HG03280 (cell line): ENCODE results near the gene RAMP3.
"Not testable (repeated sequence)": the region's sequence is repeated elsewhere in the genome, so short reads cannot be mapped to it uniquely, and the experiment has no call there.

Source experiments
- ATAC-seq: cut with Tn5 transposase; IDR thresholded peaks from one replicate; pipeline ENCODE4 v1.9.1; 2021; ENCODE audit warnings: mild to moderate bottlenecking, moderate library complexity; ENCODE audit not compliant: unreplicated experiment

The RAMP3 gene

GRCh38 chr7:45155941-45156340, 1.6 kb upstream of the RAMP3 start:
- no peak for ATAC-seq

GRCh38 chr7:45156516-45157272, 897 bp upstream of the RAMP3 start:
- no peak for ATAC-seq

GRCh38 chr7:45157286-45157652, 322 bp upstream of the RAMP3 start:
- no peak for ATAC-seq

- ATAC-seq = no peak
Measured at GRCh38 chr7:45158471-45158870, 880 bp downstream of the RAMP3 start.

GRCh38 chr7:45159296-45159695, 1.7 kb downstream of the RAMP3 start:
- ATAC-seq = no peak

GRCh38 chr7:45160417-45160881, 2.9 kb downstream of the RAMP3 start:
- ATAC-seq = no peak

- ATAC-seq = no peak
Measured at GRCh38 chr7:45161138-45161537, 3.5 kb downstream of the RAMP3 start.

- ATAC-seq = no peak
Measured at GRCh38 chr7:45161842-45162241, 4.3 kb downstream of the RAMP3 start.

GRCh38 chr7:45162311-45162845, 4.8 kb downstream of the RAMP3 start:
- ATAC-seq = no peak

GRCh38 chr7:45162943-45163691, 5.5 kb downstream of the RAMP3 start:
- ATAC-seq = no peak

GRCh38 chr7:45163692-45164052, 6.1 kb downstream of the RAMP3 start:
- ATAC-seq = no peak

GRCh38 chr7:45164271-45164670, 6.7 kb downstream of the RAMP3 start:
- not testable (repeated sequence) for ATAC-seq

GRCh38 chr7:45165857-45166256, 8.3 kb downstream of the RAMP3 start:
- ATAC-seq = no peak

GRCh38 chr7:45171946-45172345, 14.4 kb downstream of the RAMP3 start:
- no peak for ATAC-seq

- ATAC-seq = no peak
Measured at GRCh38 chr7:45173596-45174327, 16.2 kb downstream of the RAMP3 start.

GRCh38 chr7:45174328-45174610, 16.7 kb downstream of the RAMP3 start:
- ATAC-seq = no peak

GRCh38 chr7:45174966-45175765, 17.6 kb downstream of the RAMP3 start:
- no peak for ATAC-seq

GRCh38 chr7:45176091-45176490, 18.5 kb downstream of the RAMP3 start:
- ATAC-seq = no peak

- ATAC-seq = no peak
Measured at GRCh38 chr7:45176886-45177731, 19.5 kb downstream of the RAMP3 start.

- no peak for ATAC-seq
Measured at GRCh38 chr7:45177801-45178200, 20.2 kb downstream of the RAMP3 start.
